UCSD-AML1 (cell line): ENCODE results near the gene KCNAB1.
"Not testable (repeated sequence)": the region's sequence is repeated elsewhere in the genome, so short reads cannot be mapped to it uniquely, and the experiment has no call there.

Source experiments
- DNase-seq: peaks from one replicate; lab custom pipeline; 2025; ENCODE audit not compliant: unreplicated experiment; lab: John Stamatoyannopoulos, UW

The KCNAB1 gene

GRCh38 chr3:156264771-156265170 is 144.4 kb downstream of the KCNAB1 start:
- no peak for DNase-seq

- no peak for DNase-seq
Measured at GRCh38 chr3:156271508-156271907, 151.1 kb downstream of the KCNAB1 start.

GRCh38 chr3:156271995-156272719 is 151.8 kb downstream of the KCNAB1 start:
- no peak for DNase-seq

- DNase-seq: no peak
Measured at GRCh38 chr3:156273111-156273694, 152.8 kb downstream of the KCNAB1 start.

- DNase-seq: no peak
Measured at GRCh38 chr3:156274791-156275190, 154.4 kb downstream of the KCNAB1 start.

GRCh38 chr3:156284637-156285036 is 164.3 kb downstream of the KCNAB1 start:
- not testable (repeated sequence) for DNase-seq

- no peak for DNase-seq
Measured at GRCh38 chr3:156285626-156286025, 165.2 kb downstream of the KCNAB1 start.

- no peak for DNase-seq
Measured at GRCh38 chr3:156290924-156291271, 170.5 kb downstream of the KCNAB1 start.

GRCh38 chr3:156291272-156292123 is 171.1 kb downstream of the KCNAB1 start:
- no peak for DNase-seq

GRCh38 chr3:156293566-156293965 is 173.2 kb downstream of the KCNAB1 start:
- no peak for DNase-seq

- DNase-seq: no peak
Measured at GRCh38 chr3:156297582-156297981, 177.2 kb downstream of the KCNAB1 start.

GRCh38 chr3:156298014-156298413 is 177.6 kb downstream of the KCNAB1 start:
- no peak for DNase-seq

- no peak for DNase-seq
Measured at GRCh38 chr3:156298938-156299337, 178.6 kb downstream of the KCNAB1 start.

GRCh38 chr3:156299569-156299968 is 179.2 kb downstream of the KCNAB1 start:
- no peak for DNase-seq

- no peak for DNase-seq
Measured at GRCh38 chr3:156300371-156300770, 180.0 kb downstream of the KCNAB1 start.

GRCh38 chr3:156300929-156301840 is 180.8 kb downstream of the KCNAB1 start:
- DNase-seq: no peak

- no peak for DNase-seq
Measured at GRCh38 chr3:156303001-156303707, 182.8 kb downstream of the KCNAB1 start.

GRCh38 chr3:156304406-156304805 is 184.0 kb downstream of the KCNAB1 start:
- no peak for DNase-seq

GRCh38 chr3:156305672-156306071 is 185.3 kb downstream of the KCNAB1 start:
- no peak for DNase-seq

GRCh38 chr3:156307704-156308103 is 187.3 kb downstream of the KCNAB1 start:
- no peak for DNase-seq
